HEK293 (cell line): Measurements from ENCODE around the gene CYS1.

Experiments
- CTCF ChIA-PET: fragments of 350-600 bp; formaldehyde crosslinking; extraction: SDS; loops from one replicate; lab custom pipeline; 2021; ENCODE audit warnings: antibody characterized with exemption; lab: Yijun Ruan, JAX
- POLR2A ChIA-PET: fragments of 300-600 bp; formaldehyde crosslinking; extraction: SDS; loops from one replicate; lab custom pipeline; 2020; ENCODE audit warnings: antibody characterized with exemption, inconsistent platforms; lab: Yijun Ruan, JAX
- H3K27ac ChIP-seq: fragments of 200-500 bp; sonication (Bioruptor generic); 2 replicates; pipeline ENCODE4 v1.5.1; 2014; ENCODE audit warnings: low read depth, low read length, control low read depth, inconsistent platforms; ENCODE audit errors: extremely low read depth
- H3K36me3 ChIP-seq, 2 experiments: fragments of 200-500 bp in 1 of 2; sonication (Bioruptor generic) in 1 of 2; 1 replicate in 1 of 2; 2 replicates in 1 of 2; pipeline ENCODE4 v1.5.1; 2014 to 2017; ENCODE audit warnings: inconsistent platforms in 2 of 2, low read length in 2 of 2; ENCODE audit not compliant: control insufficient read depth in 2 of 2, insufficient read depth in 1 of 2
- H3K4me1 ChIP-seq: fragments of 200-500 bp; sonication (Bioruptor generic); 2 replicates; pipeline ENCODE4 v1.5.1; 2014; ENCODE audit warnings: mild to moderate bottlenecking, low read length, inconsistent platforms; ENCODE audit not compliant: control insufficient read depth, insufficient read depth
- H3K4me3 ChIP-seq: 2 replicates; pipeline ENCODE4 v1.5.1; 2011; ENCODE audit warnings: low read depth, mild to moderate bottlenecking, control low read depth, low read length, moderate library complexity
- H3K9me3 ChIP-seq: fragments of 200-500 bp; sonication (Bioruptor generic); 2 replicates; pipeline ENCODE4 v1.5.1; 2014; ENCODE audit warnings: low read depth, low read length, inconsistent platforms; ENCODE audit not compliant: control insufficient read depth, insufficient read depth
- ELK4 ChIP-seq: IDR thresholded peaks from 2 replicates; pipeline ENCODE4 v1.6.1; 2011; ENCODE audit warnings: mild to moderate bottlenecking, low read depth, low read length, borderline replicate concordance
- HOXD13 ChIP-seq: sonication (generic); formaldehyde crosslinking; IDR thresholded peaks from 2 replicates; pipeline ENCODE4 v1.8.0; 2022; ENCODE audit warnings: missing genetic modification reagents, borderline replicate concordance
- INSM2 ChIP-seq: fragments of 450-650 bp; formaldehyde crosslinking; IDR thresholded peaks from 2 replicates; pipeline ENCODE4 v1.5.1; 2016; ENCODE audit warnings: missing biosample characterization, missing genetic modification characterization
- KLF9 ChIP-seq: fragments of 450-650 bp; formaldehyde crosslinking; IDR thresholded peaks from 2 replicates; pipeline ENCODE4 v1.5.1; 2016; ENCODE audit warnings: missing biosample characterization, missing genetic modification characterization, low read depth
- MYNN ChIP-seq: fragments of 450-650 bp; formaldehyde crosslinking; IDR thresholded peaks from 2 replicates; pipeline ENCODE4 v1.5.1; 2016; ENCODE audit warnings: missing biosample characterization, missing genetic modification characterization, borderline replicate concordance
- PATZ1 ChIP-seq: fragments of 450-650 bp; formaldehyde crosslinking; IDR thresholded peaks from 2 replicates; pipeline ENCODE4 v1.5.1; 2016; ENCODE audit warnings: missing biosample characterization, missing genetic modification characterization
- TCF7L2 ChIP-seq: IDR thresholded peaks from 2 replicates; pipeline ENCODE4 v1.6.1; 2011; ENCODE audit warnings: low read depth, mild to moderate bottlenecking, inconsistent platforms, low read length, moderate library complexity, borderline replicate concordance
- ZBTB11 ChIP-seq: fragments of 450-650 bp; formaldehyde crosslinking; conservative IDR thresholded peaks from 2 replicates; pipeline ENCODE4 v1.5.1; 2016; ENCODE audit warnings: low read depth, missing biosample characterization, missing genetic modification characterization
- ZNF146 ChIP-seq: fragments of 450-650 bp; formaldehyde crosslinking; IDR thresholded peaks from 2 replicates; pipeline ENCODE4 v1.5.1; 2016; ENCODE audit warnings: missing biosample characterization, missing genetic modification characterization
- ZNF18 ChIP-seq: fragments of 450-650 bp; formaldehyde crosslinking; IDR thresholded peaks from 2 replicates; pipeline ENCODE4 v1.5.1; 2016; ENCODE audit warnings: missing biosample characterization, missing genetic modification characterization
- ZNF473 ChIP-seq: fragments of 450-650 bp; formaldehyde crosslinking; IDR thresholded peaks from 2 replicates; pipeline ENCODE4 v1.5.1; 2017; ENCODE audit warnings: missing biosample characterization, missing genetic modification characterization
- ZNF571 ChIP-seq: fragments of 450-650 bp; formaldehyde crosslinking; IDR thresholded peaks from 2 replicates; pipeline ENCODE4 v1.5.0; 2017; ENCODE audit warnings: missing biosample characterization, missing genetic modification characterization
- ZNF596 ChIP-seq: fragments of 450-650 bp; IDR thresholded peaks from 2 replicates; pipeline ENCODE4 v1.5.0; 2018; ENCODE audit warnings: missing biosample characterization, mild to moderate bottlenecking, missing genetic modification characterization, moderate library complexity
- ZNF660 ChIP-seq: fragments of 450-650 bp; IDR thresholded peaks from 2 replicates; pipeline ENCODE4 v1.5.1; 2018; ENCODE audit warnings: missing biosample characterization, mild to moderate bottlenecking, missing genetic modification characterization
- ZNF704 ChIP-seq: fragments of 450-650 bp; formaldehyde crosslinking; IDR thresholded peaks from 2 replicates; pipeline ENCODE4 v1.5.1; 2016; ENCODE audit warnings: missing biosample characterization, missing genetic modification characterization
- ZNF707 ChIP-seq: fragments of 450-650 bp; formaldehyde crosslinking; IDR thresholded peaks from 2 replicates; pipeline ENCODE4 v1.5.1; 2016; ENCODE audit warnings: missing biosample characterization, missing genetic modification characterization

The CYS1 gene

GRCh38 chr2:10026940-10027569 lies 53.2 kb downstream of the CYS1 start:
- H3K4me1 ChIP-seq: no peaks in the 10 kb centered on the region
- ChIA-PET POLR2A (no interaction called here), CTCF (interaction anchor here (0.6 to 2.3 kb wide), 3 partner anchors 22 to 43 kb away, joined by 3 to 10 read pairs (median 7); no protein-coding TSS in a partner anchor)
- no peak overlapping the region for H3K4me3 ChIP-seq
- H3K27ac ChIP-seq: no peak overlapping the region
- no peaks in the 10 kb centered on the region for H3K36me3 ChIP-seq
- no peak for TF ChIP-seq ZNF146 (tag by site-specific recombination)
- no peak for TF ChIP-seq INSM2
- no peak for TF ChIP-seq MYNN
- TF ChIP-seq HOXD13 (CRISPR knock-in tag): no peak
- no peak for TF ChIP-seq ZNF18 (tag by site-specific recombination)
- no peak for TF ChIP-seq ZBTB11 (tag by site-specific recombination)
- TF ChIP-seq PATZ1 (tag by site-specific recombination): no peak
- no peak for TF ChIP-seq ZNF473 (tag by site-specific recombination)
- no peak for TF ChIP-seq TCF7L2
- TF ChIP-seq ZNF704 (tag by site-specific recombination): no peak
- TF ChIP-seq ELK4: no peak
- TF ChIP-seq ZNF707 (tag by site-specific recombination): no peak
- no peak for TF ChIP-seq ZNF596 (tag by site-specific recombination)
- TF ChIP-seq KLF9: no peak
- no peak for TF ChIP-seq ZNF660 (tag by site-specific recombination)
- TF ChIP-seq ZNF571 (tag by site-specific recombination): no peak
- no peaks in the 10 kb centered on the region for H3K9me3 ChIP-seq
